GM23338 (cell line): ENCODE data around the gene ZNF397. TPM values are rescaled to one million over a fixed set of nuclear protein-coding genes. Genes with fewer than 3 reads are reported as not detected.

Source experiments
- ATAC-seq: fragments of 200-7000 bp; cut with Tn5 transposase; 3 replicates; pipeline ENCODE4 v1.9.1; 2020
- DNase-seq: peaks from one replicate; pipeline ENCODE4 v3.0.0-alpha.2; 2015; ENCODE audit warnings: low spot score
- H2AFZ ChIP-seq: fragments of 200-600 bp; sonication (generic); 2 replicates; pipeline ENCODE4 v1.8.0; 2016; ENCODE audit warnings: antibody characterized with exemption, mild to moderate bottlenecking, moderate library complexity
- H3F3A ChIP-seq: fragments of 200-600 bp; sonication (generic); replicated peaks from 2 replicates; pipeline ENCODE4 v1.8.0; 2017; ENCODE audit warnings: antibody characterized with exemption, mixed run types, low read depth
- H3K27ac ChIP-seq: fragments of 200-600 bp; sonication (generic); 2 replicates; pipeline ENCODE4 v1.6.1; 2016; ENCODE audit warnings: low read depth
- H3K27me3 ChIP-seq: fragments of 200-600 bp; sonication (generic); 2 replicates; pipeline ENCODE4 v1.8.0; 2016; ENCODE audit warnings: mild to moderate bottlenecking, mixed run types, moderate library complexity; ENCODE audit not compliant: insufficient read depth
- H3K36me3 ChIP-seq: fragments of 200-600 bp; sonication (generic); 2 replicates; pipeline ENCODE4 v1.8.0; 2016; ENCODE audit warnings: mild to moderate bottlenecking; ENCODE audit not compliant: insufficient read depth
- H3K4me1 ChIP-seq: fragments of 200-600 bp; sonication (generic); 2 replicates; pipeline ENCODE4 v1.8.0; 2016; ENCODE audit warnings: mild to moderate bottlenecking, moderate library complexity; ENCODE audit not compliant: insufficient read depth
- H3K4me2 ChIP-seq: fragments of 200-600 bp; sonication (generic); 2 replicates; pipeline ENCODE4 v1.7.1; 2017; ENCODE audit warnings: mixed run types
- H3K4me3 ChIP-seq: fragments of 200-600 bp; sonication (generic); 2 replicates; pipeline ENCODE4 v1.6.1; 2016; ENCODE audit warnings: mixed run types
- H3K79me2 ChIP-seq: fragments of 200-600 bp; sonication (generic); replicated peaks from 2 replicates; pipeline ENCODE4 v1.8.0; 2017; ENCODE audit warnings: mild to moderate bottlenecking; ENCODE audit not compliant: insufficient read depth
- H3K9me2 ChIP-seq: fragments of 200-600 bp; sonication (generic); 2 replicates; pipeline ENCODE4 v1.8.0; 2017; ENCODE audit not compliant: insufficient read depth
- H4K20me1 ChIP-seq: fragments of 200-600 bp; sonication (generic); replicated peaks from 2 replicates; pipeline ENCODE4 v1.8.0; 2017; ENCODE audit warnings: mild to moderate bottlenecking; ENCODE audit not compliant: insufficient read depth
- H3K27ac Mint-ChIP-seq: 2 replicates; pipeline ENCODE4 v1.8.0; 2020; ENCODE audit warnings: inconsistent platforms, mild to moderate bottlenecking, moderate library complexity, mixed read lengths
- H3K27me3 Mint-ChIP-seq: 3 replicates; pipeline ENCODE4 v1.8.0; 2022; ENCODE audit warnings: low read depth, mild to moderate bottlenecking, moderate library complexity, mixed read lengths, inconsistent platforms; ENCODE audit not compliant: insufficient read depth, poor library complexity
- H3K36me3 Mint-ChIP-seq: 3 replicates; pipeline ENCODE4 v1.8.0; 2021; ENCODE audit warnings: low read depth, mild to moderate bottlenecking, inconsistent platforms, moderate library complexity, mixed read lengths
- H3K4me1 Mint-ChIP-seq: 3 replicates; pipeline ENCODE4 v1.8.0; 2020; ENCODE audit warnings: mild to moderate bottlenecking, inconsistent platforms, mixed read lengths
- H3K4me3 Mint-ChIP-seq: 3 replicates; pipeline ENCODE4 v1.8.0; 2021; ENCODE audit warnings: moderate library complexity, mild to moderate bottlenecking, inconsistent platforms, mixed read lengths
- H3K9me3 Mint-ChIP-seq: 3 replicates; pipeline ENCODE4 v1.8.0; 2020; ENCODE audit warnings: moderate library complexity, mild to moderate bottlenecking, inconsistent platforms, mixed read lengths
- CREB1 ChIP-seq: fragments of 250-450 bp; sonication (Bioruptor Pico); IDR thresholded peaks from 2 replicates; pipeline ENCODE4 v1.5.0; 2020; ENCODE audit warnings: low read depth, mild to moderate bottlenecking, moderate library complexity
- EZH2 ChIP-seq: fragments of 200-600 bp; sonication (generic); IDR thresholded peaks from one replicate; pipeline ENCODE4 v1.8.0; 2017; ENCODE audit warnings: antibody characterized with exemption, mild to moderate bottlenecking, low read depth; ENCODE audit not compliant: unreplicated experiment
- EZH2phosphoT487 ChIP-seq: fragments of 200-600 bp; sonication (generic); IDR thresholded peaks from one replicate; pipeline ENCODE4 v1.8.1; 2018; ENCODE audit warnings: antibody characterized with exemption; ENCODE audit not compliant: unreplicated experiment
- JUNB ChIP-seq: IDR thresholded peaks from one replicate; pipeline ENCODE4 v1.6.1; 2016; ENCODE audit warnings: antibody characterized with exemption; ENCODE audit not compliant: unreplicated experiment
- NANOG ChIP-seq: IDR thresholded peaks from 2 replicates; pipeline ENCODE4 v1.6.1; 2016; ENCODE audit warnings: antibody characterized with exemption, borderline replicate concordance
- POLR2AphosphoS5 ChIP-seq: IDR thresholded peaks from 2 replicates; pipeline ENCODE4 v1.6.1; 2016; ENCODE audit warnings: antibody characterized with exemption, low read depth
- STAT1 ChIP-seq: IDR thresholded peaks from one replicate; pipeline ENCODE4 v1.6.1; 2016; ENCODE audit warnings: antibody characterized with exemption; ENCODE audit not compliant: unreplicated experiment
- ZNF114 ChIP-seq: fragments of 250-450 bp; sonication (Bioruptor Pico); IDR thresholded peaks from 2 replicates; pipeline ENCODE4 v1.5.0; 2020; ENCODE audit warnings: mild to moderate bottlenecking, moderate library complexity
- ZNF331 ChIP-seq: fragments of 250-450 bp; sonication (Bioruptor Pico); IDR thresholded peaks from 2 replicates; pipeline ENCODE4 v1.5.0; 2020; ENCODE audit warnings: low read depth, mild to moderate bottlenecking, moderate library complexity
- polyA plus RNA-seq: library from polyadenylated mRNA; unstranded; fragments of >200 nt; fragmentation: Nextera tagmentation; extraction: Ambion mirVana; gene quantifications from 2 replicates; pipeline ENCODE4 v1.2.1, GENCODE V29; 2016
- total RNA-seq: library from RNA; depleted of rRNA; stranded (reverse); fragments of >200 nt; shearing (Covaris generic); gene quantifications from 2 replicates; pipeline ENCODE4 v1.2.3, GENCODE V29; 2014
- TF ChIP-seq, protein P1 (sequence below), 2 experiments: fragments of 200-600 bp in 1 of 2; sonication (generic) in 1 of 2; conservative IDR thresholded peaks; 2 replicates each; pipeline versions ENCODE4 v1.5.1 to v1.6.1; 2016 to 2017; ENCODE audit warnings: antibody characterized with exemption in 2 of 2, low read depth in 2 of 2, mild to moderate bottlenecking in 2 of 2, moderate library complexity in 1 of 2
- TF ChIP-seq, protein P2 (sequence below): IDR thresholded peaks from one replicate; pipeline ENCODE4 v1.6.1; 2018; ENCODE audit warnings: antibody characterized with exemption; ENCODE audit not compliant: unreplicated experiment
- TF ChIP-seq, protein P3 (sequence below): fragments of 250-450 bp; sonication (Bioruptor Pico); IDR thresholded peaks from 2 replicates; pipeline ENCODE4 v1.5.0; 2020; ENCODE audit warnings: mild to moderate bottlenecking, moderate library complexity
- TF ChIP-seq, protein P4 (sequence below): IDR thresholded peaks from 2 replicates; pipeline ENCODE4 v1.6.1; 2016; ENCODE audit warnings: antibody characterized with exemption

Gene ZNF397
- total and polyA plus RNA-seq, 2 experiments from 2014 or later = 19.1 to 48.6 TPM

DNA sequence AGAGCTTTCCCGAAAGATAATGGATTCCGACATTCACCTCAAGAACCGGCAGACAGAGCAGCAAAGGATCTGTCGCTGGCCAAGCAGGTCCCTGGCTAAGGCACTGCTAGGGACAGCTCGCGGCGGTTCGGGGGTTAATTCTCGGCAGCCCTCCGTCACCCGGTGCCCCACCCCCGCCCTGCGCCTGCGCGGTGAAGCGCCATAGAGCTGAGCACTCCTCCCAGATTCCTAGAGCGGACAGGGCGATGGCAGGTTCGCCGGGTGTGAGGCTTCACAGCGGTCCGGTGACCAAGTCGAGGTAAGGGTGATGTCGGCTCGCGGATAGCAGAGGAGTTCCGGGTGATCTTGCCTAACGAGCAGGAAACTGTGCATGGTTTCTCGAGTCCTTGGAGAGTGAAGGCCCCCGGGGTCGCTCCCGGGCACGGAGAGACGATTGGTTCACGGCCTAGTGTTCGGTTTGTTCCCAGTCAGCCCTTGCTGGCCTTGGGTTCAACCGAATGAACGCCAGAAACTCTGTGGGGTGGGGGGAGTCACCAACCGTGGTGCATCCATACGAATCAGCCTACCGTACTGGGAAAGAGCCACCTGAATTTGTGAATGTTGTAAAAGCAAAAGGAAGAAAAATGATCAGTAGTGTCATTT, 49.4 kb downstream of the ZNF397 start, which contains the start of gene ZSCAN30:
Gene ZSCAN30 (minus strand): TSS at position 136 of the 642 bp plus-strand sequence. CDS start 25,877 bp downstream, outside the sequence.
- Mint-ChIP-seq H3K27me3 (peaks cover 9% of the 10 kb centered on the region), H3K9me3 (peaks cover 20% of the 10 kb centered on the region), H3K4me3 (peak within 1 kb of the TSS; percentile 97), H3K4me1 (peaks cover 14% of the 10 kb centered on the region), H3K36me3 (peaks cover 39% of the 10 kb centered on the region; the same call in 2 of the 3 replicates), H3K27ac (peak within 1 kb of the TSS; percentile 97)
- H3K27me3 ChIP-seq = no peaks in the 10 kb centered on the region
- H2AFZ ChIP-seq = peak within 1 kb of the TSS; percentile 90
- DNase-seq (peak; percentile 98), ATAC-seq (peak; percentile 99)
- H3K79me2 ChIP-seq = peaks cover 76% of the 10 kb centered on the region
- TF ChIP-seq JUNB (no peak), NANOG (no peak), ZNF331 (no peak), CREB1 (CRISPR knock-in tag) (peak; percentile 89), EZH2phosphoT487 (no peak), STAT1 (no peak), EZH2 (no peak), POLR2AphosphoS5 (peak; percentile 94), ZNF114 (no peak)
- TF ChIP-seq, protein P1, sequence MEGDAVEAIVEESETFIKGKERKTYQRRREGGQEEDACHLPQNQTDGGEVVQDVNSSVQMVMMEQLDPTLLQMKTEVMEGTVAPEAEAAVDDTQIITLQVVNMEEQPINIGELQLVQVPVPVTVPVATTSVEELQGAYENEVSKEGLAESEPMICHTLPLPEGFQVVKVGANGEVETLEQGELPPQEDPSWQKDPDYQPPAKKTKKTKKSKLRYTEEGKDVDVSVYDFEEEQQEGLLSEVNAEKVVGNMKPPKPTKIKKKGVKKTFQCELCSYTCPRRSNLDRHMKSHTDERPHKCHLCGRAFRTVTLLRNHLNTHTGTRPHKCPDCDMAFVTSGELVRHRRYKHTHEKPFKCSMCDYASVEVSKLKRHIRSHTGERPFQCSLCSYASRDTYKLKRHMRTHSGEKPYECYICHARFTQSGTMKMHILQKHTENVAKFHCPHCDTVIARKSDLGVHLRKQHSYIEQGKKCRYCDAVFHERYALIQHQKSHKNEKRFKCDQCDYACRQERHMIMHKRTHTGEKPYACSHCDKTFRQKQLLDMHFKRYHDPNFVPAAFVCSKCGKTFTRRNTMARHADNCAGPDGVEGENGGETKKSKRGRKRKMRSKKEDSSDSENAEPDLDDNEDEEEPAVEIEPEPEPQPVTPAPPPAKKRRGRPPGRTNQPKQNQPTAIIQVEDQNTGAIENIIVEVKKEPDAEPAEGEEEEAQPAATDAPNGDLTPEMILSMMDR (conservative IDR thresholded peaks at IDR 0.05; ENCODE audit: low read depth in 2 of 2) = no peak
- TF ChIP-seq, protein P2, sequence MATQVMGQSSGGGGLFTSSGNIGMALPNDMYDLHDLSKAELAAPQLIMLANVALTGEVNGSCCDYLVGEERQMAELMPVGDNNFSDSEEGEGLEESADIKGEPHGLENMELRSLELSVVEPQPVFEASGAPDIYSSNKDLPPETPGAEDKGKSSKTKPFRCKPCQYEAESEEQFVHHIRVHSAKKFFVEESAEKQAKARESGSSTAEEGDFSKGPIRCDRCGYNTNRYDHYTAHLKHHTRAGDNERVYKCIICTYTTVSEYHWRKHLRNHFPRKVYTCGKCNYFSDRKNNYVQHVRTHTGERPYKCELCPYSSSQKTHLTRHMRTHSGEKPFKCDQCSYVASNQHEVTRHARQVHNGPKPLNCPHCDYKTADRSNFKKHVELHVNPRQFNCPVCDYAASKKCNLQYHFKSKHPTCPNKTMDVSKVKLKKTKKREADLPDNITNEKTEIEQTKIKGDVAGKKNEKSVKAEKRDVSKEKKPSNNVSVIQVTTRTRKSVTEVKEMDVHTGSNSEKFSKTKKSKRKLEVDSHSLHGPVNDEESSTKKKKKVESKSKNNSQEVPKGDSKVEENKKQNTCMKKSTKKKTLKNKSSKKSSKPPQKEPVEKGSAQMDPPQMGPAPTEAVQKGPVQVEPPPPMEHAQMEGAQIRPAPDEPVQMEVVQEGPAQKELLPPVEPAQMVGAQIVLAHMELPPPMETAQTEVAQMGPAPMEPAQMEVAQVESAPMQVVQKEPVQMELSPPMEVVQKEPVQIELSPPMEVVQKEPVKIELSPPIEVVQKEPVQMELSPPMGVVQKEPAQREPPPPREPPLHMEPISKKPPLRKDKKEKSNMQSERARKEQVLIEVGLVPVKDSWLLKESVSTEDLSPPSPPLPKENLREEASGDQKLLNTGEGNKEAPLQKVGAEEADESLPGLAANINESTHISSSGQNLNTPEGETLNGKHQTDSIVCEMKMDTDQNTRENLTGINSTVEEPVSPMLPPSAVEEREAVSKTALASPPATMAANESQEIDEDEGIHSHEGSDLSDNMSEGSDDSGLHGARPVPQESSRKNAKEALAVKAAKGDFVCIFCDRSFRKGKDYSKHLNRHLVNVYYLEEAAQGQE = no peak
- TF ChIP-seq, protein P3, sequence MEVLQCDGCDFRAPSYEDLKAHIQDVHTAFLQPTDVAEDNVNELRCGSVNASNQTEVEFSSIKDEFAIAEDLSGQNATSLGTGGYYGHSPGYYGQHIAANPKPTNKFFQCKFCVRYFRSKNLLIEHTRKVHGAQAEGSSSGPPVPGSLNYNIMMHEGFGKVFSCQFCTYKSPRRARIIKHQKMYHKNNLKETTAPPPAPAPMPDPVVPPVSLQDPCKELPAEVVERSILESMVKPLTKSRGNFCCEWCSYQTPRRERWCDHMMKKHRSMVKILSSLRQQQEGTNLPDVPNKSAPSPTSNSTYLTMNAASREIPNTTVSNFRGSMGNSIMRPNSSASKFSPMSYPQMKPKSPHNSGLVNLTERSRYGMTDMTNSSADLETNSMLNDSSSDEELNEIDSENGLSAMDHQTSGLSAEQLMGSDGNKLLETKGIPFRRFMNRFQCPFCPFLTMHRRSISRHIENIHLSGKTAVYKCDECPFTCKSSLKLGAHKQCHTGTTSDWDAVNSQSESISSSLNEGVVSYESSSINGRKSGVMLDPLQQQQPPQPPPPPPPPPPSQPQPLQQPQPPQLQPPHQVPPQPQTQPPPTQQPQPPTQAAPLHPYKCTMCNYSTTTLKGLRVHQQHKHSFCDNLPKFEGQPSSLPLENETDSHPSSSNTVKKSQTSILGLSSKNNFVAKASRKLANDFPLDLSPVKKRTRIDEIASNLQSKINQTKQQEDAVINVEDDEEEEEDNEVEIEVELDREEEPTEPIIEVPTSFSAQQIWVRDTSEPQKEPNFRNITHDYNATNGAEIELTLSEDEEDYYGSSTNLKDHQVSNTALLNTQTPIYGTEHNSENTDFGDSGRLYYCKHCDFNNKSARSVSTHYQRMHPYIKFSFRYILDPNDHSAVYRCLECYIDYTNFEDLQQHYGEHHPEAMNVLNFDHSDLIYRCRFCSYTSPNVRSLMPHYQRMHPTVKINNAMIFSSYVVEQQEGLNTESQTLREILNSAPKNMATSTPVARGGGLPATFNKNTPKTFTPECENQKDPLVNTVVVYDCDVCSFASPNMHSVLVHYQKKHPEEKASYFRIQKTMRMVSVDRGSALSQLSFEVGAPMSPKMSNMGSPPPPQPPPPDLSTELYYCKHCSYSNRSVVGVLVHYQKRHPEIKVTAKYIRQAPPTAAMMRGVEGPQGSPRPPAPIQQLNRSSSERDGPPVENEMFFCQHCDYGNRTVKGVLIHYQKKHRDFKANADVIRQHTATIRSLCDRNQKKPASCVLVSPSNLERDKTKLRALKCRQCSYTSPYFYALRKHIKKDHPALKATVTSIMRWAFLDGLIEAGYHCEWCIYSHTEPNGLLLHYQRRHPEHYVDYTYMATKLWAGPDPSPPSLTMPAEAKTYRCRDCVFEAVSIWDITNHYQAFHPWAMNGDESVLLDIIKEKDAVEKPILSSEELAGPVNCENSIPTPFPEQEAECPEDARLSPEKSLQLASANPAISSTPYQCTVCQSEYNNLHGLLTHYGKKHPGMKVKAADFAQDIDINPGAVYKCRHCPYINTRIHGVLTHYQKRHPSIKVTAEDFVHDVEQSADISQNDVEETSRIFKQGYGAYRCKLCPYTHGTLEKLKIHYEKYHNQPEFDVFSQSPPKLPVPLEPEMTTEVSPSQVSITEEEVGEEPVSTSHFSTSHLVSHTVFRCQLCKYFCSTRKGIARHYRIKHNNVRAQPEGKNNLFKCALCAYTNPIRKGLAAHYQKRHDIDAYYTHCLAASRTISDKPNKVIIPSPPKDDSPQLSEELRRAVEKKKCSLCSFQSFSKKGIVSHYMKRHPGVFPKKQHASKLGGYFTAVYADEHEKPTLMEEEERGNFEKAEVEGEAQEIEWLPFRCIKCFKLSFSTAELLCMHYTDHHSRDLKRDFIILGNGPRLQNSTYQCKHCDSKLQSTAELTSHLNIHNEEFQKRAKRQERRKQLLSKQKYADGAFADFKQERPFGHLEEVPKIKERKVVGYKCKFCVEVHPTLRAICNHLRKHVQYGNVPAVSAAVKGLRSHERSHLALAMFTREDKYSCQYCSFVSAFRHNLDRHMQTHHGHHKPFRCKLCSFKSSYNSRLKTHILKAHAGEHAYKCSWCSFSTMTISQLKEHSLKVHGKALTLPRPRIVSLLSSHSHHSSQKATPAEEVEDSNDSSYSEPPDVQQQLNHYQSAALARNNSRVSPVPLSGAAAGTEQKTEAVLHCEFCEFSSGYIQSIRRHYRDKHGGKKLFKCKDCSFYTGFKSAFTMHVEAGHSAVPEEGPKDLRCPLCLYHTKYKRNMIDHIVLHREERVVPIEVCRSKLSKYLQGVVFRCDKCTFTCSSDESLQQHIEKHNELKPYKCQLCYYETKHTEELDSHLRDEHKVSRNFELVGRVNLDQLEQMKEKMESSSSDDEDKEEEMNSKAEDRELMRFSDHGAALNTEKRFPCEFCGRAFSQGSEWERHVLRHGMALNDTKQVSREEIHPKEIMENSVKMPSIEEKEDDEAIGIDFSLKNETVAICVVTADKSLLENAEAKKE = no peak
- TF ChIP-seq, protein P4, sequence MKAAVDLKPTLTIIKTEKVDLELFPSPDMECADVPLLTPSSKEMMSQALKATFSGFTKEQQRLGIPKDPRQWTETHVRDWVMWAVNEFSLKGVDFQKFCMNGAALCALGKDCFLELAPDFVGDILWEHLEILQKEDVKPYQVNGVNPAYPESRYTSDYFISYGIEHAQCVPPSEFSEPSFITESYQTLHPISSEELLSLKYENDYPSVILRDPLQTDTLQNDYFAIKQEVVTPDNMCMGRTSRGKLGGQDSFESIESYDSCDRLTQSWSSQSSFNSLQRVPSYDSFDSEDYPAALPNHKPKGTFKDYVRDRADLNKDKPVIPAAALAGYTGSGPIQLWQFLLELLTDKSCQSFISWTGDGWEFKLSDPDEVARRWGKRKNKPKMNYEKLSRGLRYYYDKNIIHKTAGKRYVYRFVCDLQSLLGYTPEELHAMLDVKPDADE = peak; percentile 66; the same call in 1 of the 2 replicates
- peak within 1 kb of the TSS; percentile 81 for H3K4me3 ChIP-seq
- peaks cover 13% of the 10 kb centered on the region for H3K4me1 ChIP-seq
- H3K27ac ChIP-seq = peak within 1 kb of the TSS; percentile 98
- H3K4me2 ChIP-seq = peak within 1 kb of the TSS; percentile 87
- H3F3A ChIP-seq = peaks cover 8% of the 10 kb centered on the region; the same call in 1 of the 2 replicates
- H3K9me2 ChIP-seq = 0 out of 2 replicates have a peak, but pooled peaks cover 5% of the 10 kb centered on the region
- peaks cover under 1% of the 10 kb centered on the region; the same call in 1 of the 2 replicates for H3K36me3 ChIP-seq
- H4K20me1 ChIP-seq = no peaks in the 10 kb centered on the region; the same call in 1 of the 2 replicates
